ENCODE measurements around the gene SLC17A2. TPM values are rescaled to one million over a fixed set of nuclear protein-coding genes. Genes with fewer than 3 reads are reported as not detected.
A peak's percentile ranks its signal among the peaks of the same experiment; 100 is the strongest.

The SLC17A2 gene
- total RNA-seq, 2 experiments from 2014 or later = not detected

DNA sequence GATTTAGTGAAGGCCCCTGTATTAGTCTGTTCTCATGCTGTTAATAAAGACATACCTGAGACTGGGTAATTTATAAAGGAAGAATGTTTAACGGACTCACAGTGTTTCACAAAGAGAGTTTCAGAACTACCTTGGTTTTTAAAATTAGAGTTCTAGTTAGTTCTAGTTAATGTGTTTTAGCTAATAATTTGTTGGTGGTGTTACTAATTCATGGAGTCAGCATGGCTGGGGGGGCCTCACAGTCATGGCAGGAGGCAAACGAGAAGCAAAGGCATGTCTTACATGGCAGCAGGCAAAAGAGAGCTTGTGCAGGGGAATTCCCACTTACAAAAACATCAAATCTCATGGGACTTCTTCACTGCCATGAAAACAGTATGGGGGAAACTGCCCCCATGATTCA is 44.4 kb downstream of the SLC17A2 start:
- Mint-ChIP-seq H3K9me3 (no peaks in the 10 kb centered on the region), H3K36me3 (ENCODE audit: low read depth) (no peaks in the 10 kb centered on the region), H3K4me3 (no peak overlapping the region), H3K27me3 (no peaks in the 10 kb centered on the region), H3K4me1 (peaks cover 8% of the 10 kb centered on the region), H3K27ac (no peak overlapping the region)
- no peak for DNase-seq
- CTCF ChIA-PET = interaction anchor here (1.6 kb wide), 1 partner anchor 166 kb away, joined by 4 read pairs; no protein-coding TSS in a partner anchor
- POLR2A ChIA-PET = interaction anchor here (1.1 kb wide), 1 partner anchor 14 kb away, joined by 3 read pairs; no protein-coding TSS in a partner anchor

DNA sequence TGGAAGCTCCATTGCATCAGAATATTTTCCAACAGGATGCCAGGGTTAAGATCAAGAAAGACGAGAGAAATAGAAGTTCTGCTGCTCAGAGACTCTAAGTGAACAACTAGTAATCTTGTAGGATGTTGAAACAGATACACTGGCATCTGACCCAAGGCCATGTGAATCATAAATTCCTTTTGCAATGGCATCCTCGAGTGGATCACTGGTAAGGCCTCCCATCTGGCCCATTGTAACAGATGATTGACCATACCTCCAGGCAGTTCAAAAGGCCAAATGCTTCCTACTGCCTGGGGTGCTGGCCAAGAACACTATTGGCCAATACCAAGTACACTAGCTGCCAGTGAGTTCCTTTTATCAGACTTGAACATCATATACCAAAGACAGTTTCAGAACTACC is 46.5 kb downstream of the SLC17A2 start:
- Mint-ChIP-seq H3K27me3 (no peaks in the 10 kb centered on the region), H3K4me3 (no peak overlapping the region), H3K27ac (no peak overlapping the region), H3K9me3 (no peaks in the 10 kb centered on the region), H3K36me3 (ENCODE audit: low read depth) (no peaks in the 10 kb centered on the region), H3K4me1 (peaks cover 7% of the 10 kb centered on the region)
- no peak for DNase-seq
- ChIA-PET POLR2A (no interaction called here), CTCF (interaction anchor here (1.5 kb wide), 1 partner anchor 95 kb away, joined by 4 read pairs; no protein-coding TSS in a partner anchor)

GRCh38 chr6:25883536-25883935 is 47.0 kb downstream of the SLC17A2 start:
- CTCF ChIA-PET = interaction anchor here (1.5 kb wide), 1 partner anchor 95 kb away, joined by 4 read pairs; no protein-coding TSS in a partner anchor
- H3K27ac Mint-ChIP-seq = no peak overlapping the region
- POLR2A ChIA-PET = no interaction called here
- H3K4me3 Mint-ChIP-seq = no peak overlapping the region
- no peaks in the 10 kb centered on the region for H3K36me3 Mint-ChIP-seq (ENCODE audit: low read depth)
- H3K9me3 Mint-ChIP-seq = no peaks in the 10 kb centered on the region
- DNase-seq = no peak
- no peaks in the 10 kb centered on the region for H3K27me3 Mint-ChIP-seq
- peaks cover 6% of the 10 kb centered on the region for H3K4me1 Mint-ChIP-seq

GRCh38 chr6:25882051-25882496 is 48.4 kb downstream of the SLC17A2 start:
- Mint-ChIP-seq H3K9me3 (no peaks in the 10 kb centered on the region), H3K4me1 (peaks cover 6% of the 10 kb centered on the region), H3K27ac (peak overlapping the region; percentile 57), H3K27me3 (no peaks in the 10 kb centered on the region), H3K4me3 (peak overlapping the region; percentile 79), H3K36me3 (ENCODE audit: low read depth) (no peaks in the 10 kb centered on the region)
- POLR2A ChIA-PET = no interaction called here
- CTCF ChIA-PET = interaction anchor here (0.6 to 2.1 kb wide), 30 partner anchors 9 to 855 kb away, joined by 3 to 15 read pairs (median 4); partner anchors contain the start of gene SCGN
- peak; percentile 38 for DNase-seq

DNA sequence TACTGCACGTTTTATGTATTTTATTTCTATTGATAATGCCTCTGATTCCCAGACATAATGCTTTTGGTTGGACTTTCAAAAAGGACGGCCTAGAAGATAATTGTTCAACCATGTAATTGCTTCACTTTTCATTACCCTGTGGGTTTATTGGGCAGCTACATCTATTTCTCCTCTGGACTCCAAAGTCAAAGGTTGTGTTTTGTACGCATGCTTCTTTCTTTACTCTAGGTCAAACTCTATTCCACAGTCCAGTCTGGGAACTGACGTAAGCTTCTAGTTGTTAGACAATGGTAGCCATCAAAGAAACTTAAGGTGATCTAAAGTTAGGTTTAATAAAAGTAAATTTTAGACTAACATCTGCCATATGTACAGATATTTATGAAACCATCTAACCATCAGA is 49.9 kb downstream of the SLC17A2 start:
- H3K9me3 Mint-ChIP-seq = no peaks in the 10 kb centered on the region
- peaks cover 16% of the 10 kb centered on the region for H3K4me1 Mint-ChIP-seq
- no peak for DNase-seq
- H3K27me3 Mint-ChIP-seq = peaks cover 3% of the 10 kb centered on the region
- no peaks in the 10 kb centered on the region for H3K36me3 Mint-ChIP-seq (ENCODE audit: low read depth)
- H3K4me3 Mint-ChIP-seq = no peak overlapping the region
- POLR2A ChIA-PET = no interaction called here
- CTCF ChIA-PET = interaction anchor here (0.8 to 1.2 kb wide), 2 partner anchors 92 to 162 kb away, joined by 3 to 4 read pairs; no protein-coding TSS in a partner anchor
- no peak overlapping the region for H3K27ac Mint-ChIP-seq

- H3K27me3 Mint-ChIP-seq = peaks cover 3% of the 10 kb centered on the region
Measured at GRCh38 chr6:25878721-25879322, 51.7 kb downstream of the SLC17A2 start.

DNA sequence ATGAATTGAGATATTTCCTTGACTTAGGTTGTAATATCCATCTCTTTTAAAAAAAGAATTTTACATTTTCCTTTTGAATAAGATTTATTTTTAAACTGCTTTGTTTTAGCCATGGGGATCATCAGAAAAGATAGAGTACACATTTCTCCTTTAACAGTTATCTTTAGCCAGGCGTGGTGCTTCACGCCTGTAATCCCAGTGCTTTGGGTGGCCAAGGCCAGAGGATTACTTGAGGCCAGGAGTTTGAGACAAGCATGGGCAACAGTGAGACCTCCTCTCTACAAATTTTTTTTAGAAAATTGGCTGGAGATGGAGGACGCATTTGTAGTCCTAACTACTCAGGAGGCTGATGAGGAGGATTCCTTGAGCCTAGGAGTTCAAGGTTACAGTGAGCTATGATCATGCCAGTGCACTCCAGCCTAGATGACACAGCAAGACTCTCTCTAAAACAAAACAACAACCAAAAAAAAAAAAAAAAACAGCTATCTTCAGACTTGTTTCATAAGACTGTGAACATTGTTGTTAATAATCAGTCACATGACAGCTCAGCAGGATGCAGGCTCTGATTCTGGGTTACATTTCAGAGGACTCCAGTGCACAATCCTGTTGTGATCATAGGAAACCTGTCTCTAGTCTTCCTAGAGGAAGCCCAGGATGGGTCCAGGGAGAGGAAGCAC is 54.4 kb downstream of the SLC17A2 start:
- Mint-ChIP-seq H3K27ac (no peak overlapping the region), H3K4me1 (peaks cover 39% of the 10 kb centered on the region), H3K36me3 (ENCODE audit: low read depth) (no peaks in the 10 kb centered on the region), H3K9me3 (peaks cover 3% of the 10 kb centered on the region), H3K4me3 (no peak overlapping the region), H3K27me3 (peaks cover 3% of the 10 kb centered on the region)
- ChIA-PET CTCF (interaction anchor here (0.6 kb wide), 1 partner anchor 12 kb away, joined by 3 read pairs; no protein-coding TSS in a partner anchor), POLR2A (interaction anchor here (3.7 kb wide), 1 partner anchor 11 kb away, joined by 11 read pairs; no protein-coding TSS in a partner anchor)
- no peak for DNase-seq

More at GRCh38 chr6:25878721-25879322, 51.7 kb downstream of the SLC17A2 start:
- POLR2A ChIA-PET = no interaction called here
- H3K4me1 Mint-ChIP-seq = peaks cover 31% of the 10 kb centered on the region
- H3K4me3 Mint-ChIP-seq = no peak overlapping the region
- CTCF ChIA-PET = interaction anchor here (1.1 kb wide), 1 partner anchor 125 kb away, joined by 3 read pairs; no protein-coding TSS in a partner anchor
- H3K36me3 Mint-ChIP-seq (ENCODE audit: low read depth) = no peaks in the 10 kb centered on the region
- no peaks in the 10 kb centered on the region for H3K9me3 Mint-ChIP-seq
- H3K27ac Mint-ChIP-seq = no peak overlapping the region
- DNase-seq = no peak

GRCh38 chr6:25875563-25875905 is 55.0 kb downstream of the SLC17A2 start:
- ChIA-PET CTCF (interaction anchor here (0.6 kb wide), 1 partner anchor 12 kb away, joined by 3 read pairs; no protein-coding TSS in a partner anchor), POLR2A (interaction anchor here (3.7 kb wide), 1 partner anchor 11 kb away, joined by 11 read pairs; no protein-coding TSS in a partner anchor)
- peaks cover 3% of the 10 kb centered on the region for H3K9me3 Mint-ChIP-seq
- no peak overlapping the region for H3K27ac Mint-ChIP-seq
- no peaks in the 10 kb centered on the region for H3K36me3 Mint-ChIP-seq (ENCODE audit: low read depth)
- peaks cover 39% of the 10 kb centered on the region for H3K4me1 Mint-ChIP-seq
- H3K27me3 Mint-ChIP-seq = peaks cover 3% of the 10 kb centered on the region
- DNase-seq = no peak
- no peak overlapping the region for H3K4me3 Mint-ChIP-seq

- ChIA-PET POLR2A (interaction anchor here (3.7 kb wide), 1 partner anchor 10 kb away, joined by 11 read pairs; no protein-coding TSS in a partner anchor), CTCF (no interaction called here)
- Mint-ChIP-seq H3K27me3 (peaks cover 3% of the 10 kb centered on the region), H3K36me3 (ENCODE audit: low read depth) (no peaks in the 10 kb centered on the region), H3K4me3 (no peak overlapping the region), H3K9me3 (peaks cover 3% of the 10 kb centered on the region), H3K4me1 (peaks cover 39% of the 10 kb centered on the region), H3K27ac (peak overlapping the region; percentile 37)
- DNase-seq = no peak
Measured at GRCh38 chr6:25874822-25875562, 55.5 kb downstream of the SLC17A2 start.

DNA sequence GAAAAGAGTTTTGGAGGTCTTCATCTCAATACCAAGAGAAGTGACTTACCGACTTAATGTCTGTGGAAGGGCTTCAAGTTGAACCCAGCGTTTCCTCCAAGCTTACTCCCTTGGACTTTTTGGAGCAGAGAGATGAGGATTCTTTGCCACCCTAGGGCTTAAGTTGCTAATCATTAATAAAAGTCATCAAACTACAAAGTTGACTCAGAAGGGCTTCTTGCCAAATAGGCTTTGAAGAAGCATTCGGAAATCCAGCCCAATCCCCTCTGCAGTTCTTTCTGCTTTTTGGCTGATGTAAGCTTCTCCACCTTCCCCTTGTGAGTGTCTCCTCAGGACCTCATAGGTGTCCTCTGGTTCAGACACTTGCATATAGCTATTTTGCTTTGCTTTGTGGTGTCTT is 56.4 kb downstream of the SLC17A2 start, which contains the start of gene SLC17A3:
Gene SLC17A3 (minus strand): TSS at position 126 of the 400 bp plus-strand sequence. CDS start 5,856 bp downstream, outside the sequence.
- Mint-ChIP-seq H3K4me3 (no peak within 1 kb of the TSS), H3K27me3 (peaks cover 3% of the 10 kb centered on the region), H3K27ac (peak within 1 kb of the TSS; percentile 37), H3K4me1 (peaks cover 39% of the 10 kb centered on the region), H3K36me3 (ENCODE audit: low read depth) (no peaks in the 10 kb centered on the region), H3K9me3 (peaks cover 3% of the 10 kb centered on the region)
- DNase-seq = no peak
- ChIA-PET CTCF (no interaction called here), POLR2A (interaction anchor here (3.7 kb wide), 1 partner anchor 9 kb away, joined by 11 read pairs; no protein-coding TSS in a partner anchor)

- no peaks in the 10 kb centered on the region for H3K36me3 Mint-ChIP-seq (ENCODE audit: low read depth)
- H3K4me1 Mint-ChIP-seq = peaks cover 39% of the 10 kb centered on the region
- no peak overlapping the region for H3K27ac Mint-ChIP-seq
- peaks cover 3% of the 10 kb centered on the region for H3K27me3 Mint-ChIP-seq
- peaks cover 3% of the 10 kb centered on the region for H3K9me3 Mint-ChIP-seq
- DNase-seq = no peak
- POLR2A ChIA-PET = interaction anchor here (1.2 kb wide), 1 partner anchor 10 kb away, joined by 3 read pairs; no protein-coding TSS in a partner anchor
- CTCF ChIA-PET = interaction anchor here (0.6 to 1.9 kb wide), 4 partner anchors 9 to 605 kb away, joined by 3 to 6 read pairs (median 4); no protein-coding TSS in a partner anchor
- H3K4me3 Mint-ChIP-seq = no peak overlapping the region
Measured at GRCh38 chr6:25872814-25873213, 57.7 kb downstream of the SLC17A2 start.

DNA sequence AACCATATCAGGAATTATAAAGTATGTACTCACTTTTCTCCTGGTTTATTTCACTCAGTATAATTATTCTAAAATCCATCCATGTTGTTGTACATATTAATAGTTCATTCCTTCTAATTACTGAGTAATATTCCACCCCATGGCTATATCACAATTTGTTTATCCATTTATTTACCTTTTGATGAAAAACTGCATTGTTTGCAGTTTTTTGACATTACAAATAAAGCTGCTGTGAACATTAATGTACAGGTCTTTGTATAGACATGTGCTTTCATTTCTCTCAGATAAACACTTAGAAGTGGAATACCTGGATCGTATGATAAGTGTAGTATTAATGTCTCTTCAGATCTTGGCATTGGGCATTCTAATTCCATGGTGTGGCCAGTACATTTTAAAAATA is 60.7 kb downstream of the SLC17A2 start:
- Mint-ChIP-seq H3K36me3 (ENCODE audit: low read depth) (peaks cover under 1% of the 10 kb centered on the region), H3K4me3 (no peak overlapping the region)
- CTCF ChIA-PET = interaction anchor here (2.0 kb wide), 1 partner anchor 12 kb away, joined by 5 read pairs; no protein-coding TSS in a partner anchor

More for the DNA sequence above, 60.7 kb downstream of the SLC17A2 start:
- no peak overlapping the region for H3K27ac Mint-ChIP-seq
- H3K27me3 Mint-ChIP-seq = no peaks in the 10 kb centered on the region
- peaks cover 3% of the 10 kb centered on the region for H3K9me3 Mint-ChIP-seq
- no peak for DNase-seq
- H3K4me1 Mint-ChIP-seq = peaks cover 38% of the 10 kb centered on the region
- POLR2A ChIA-PET = no interaction called here
